ENCODE measurements around the gene SH3BP4.

The SH3BP4 gene

DNA sequence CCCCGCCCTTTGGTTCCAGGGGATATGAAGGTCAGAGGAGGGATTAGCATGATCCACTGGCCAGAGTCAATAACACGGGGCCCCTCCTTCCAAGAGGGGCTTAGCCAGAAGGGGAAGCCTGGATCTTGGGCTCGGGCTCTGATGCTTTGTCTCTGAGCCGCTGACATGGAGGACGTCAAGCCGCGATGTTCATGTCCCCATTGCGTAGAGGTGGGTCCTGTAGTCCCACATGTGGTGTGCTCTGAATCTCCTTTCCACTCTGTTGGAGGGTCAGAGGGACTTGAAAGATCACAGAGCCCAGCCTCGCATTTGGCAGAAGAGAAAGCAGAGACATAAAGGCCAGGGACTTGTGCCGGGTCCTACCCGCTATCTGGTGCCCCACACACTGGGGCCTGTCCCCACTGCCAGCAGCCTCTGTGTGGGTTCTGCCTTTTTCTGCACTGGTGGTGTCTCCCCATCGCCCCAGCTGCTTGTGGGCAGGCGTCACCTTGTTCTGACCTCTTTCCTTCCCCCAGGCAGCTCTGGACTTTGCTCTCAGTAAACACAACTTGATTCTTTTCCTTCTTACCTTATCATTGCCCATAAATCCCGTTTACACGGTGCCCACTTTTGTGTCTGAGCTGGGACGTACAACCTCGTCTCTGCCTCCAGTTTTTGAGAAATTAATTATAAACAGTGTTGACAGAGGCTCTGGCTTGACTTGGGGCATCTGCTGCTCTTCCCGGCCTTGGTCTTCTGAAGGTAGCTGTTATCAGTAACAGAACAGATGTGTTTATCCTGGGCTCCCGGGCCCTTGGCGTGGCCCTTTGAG lies 48.8 kb downstream of the SH3BP4 start:
- peaks cover 46% of the 10 kb centered on the region for H3K4me1 ChIP-seq (ENCODE audit: insufficient read depth, low read length)
- no peaks in the 10 kb centered on the region for H3K9me3 ChIP-seq (ENCODE audit: control insufficient read depth, insufficient read depth, low read length)
- H3K36me3 ChIP-seq (ENCODE audit: insufficient read depth, low read length) = peaks cover 8% of the 10 kb centered on the region; the same call in 1 of the 2 replicates
- H3K9ac ChIP-seq (ENCODE audit: low read depth, low read length) = no peak overlapping the region

DNA sequence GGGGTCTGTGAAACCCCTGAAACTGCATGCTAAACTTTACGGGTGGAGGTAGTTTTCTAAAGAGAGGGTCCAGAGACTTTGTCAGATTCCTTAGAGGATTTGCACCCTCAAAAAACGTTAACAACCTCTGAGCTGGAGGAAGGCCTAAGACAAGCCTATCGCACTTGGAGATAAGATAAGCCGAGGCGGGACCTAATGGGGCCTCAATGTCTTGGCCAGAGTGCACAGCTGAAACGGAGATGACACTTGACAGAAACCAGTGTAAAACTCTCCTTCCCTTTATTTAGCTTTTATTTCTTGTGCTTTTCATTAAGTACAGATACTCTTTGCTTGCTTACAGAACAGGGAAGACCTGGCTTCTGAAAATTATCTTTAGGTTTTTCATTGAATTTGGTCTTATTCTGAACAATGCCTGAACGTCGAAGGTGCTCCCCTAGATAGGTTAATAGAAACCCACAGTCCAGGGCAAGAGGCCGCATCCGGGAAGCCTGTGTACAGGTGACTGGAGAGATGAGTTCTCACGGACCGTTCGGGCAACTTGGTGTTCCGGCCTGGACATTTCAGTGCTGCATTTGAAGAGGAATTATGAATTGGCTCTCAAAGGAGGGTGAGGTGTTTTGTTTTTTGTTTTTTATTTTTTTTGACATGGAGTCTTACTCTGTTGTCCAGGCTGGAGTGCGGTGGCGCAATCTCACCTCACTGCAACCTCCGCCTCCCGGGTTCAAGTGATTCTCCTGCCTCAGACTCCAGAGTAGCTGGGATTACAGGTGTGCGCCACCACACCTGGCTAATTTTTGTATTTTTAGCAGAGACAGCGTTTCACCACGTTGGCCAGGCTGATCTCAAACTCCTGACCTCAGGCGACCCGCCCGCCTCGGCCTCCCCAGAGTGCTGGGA lies 49.7 kb downstream of the SH3BP4 start:
- H3K4me1 ChIP-seq (ENCODE audit: insufficient read depth, low read length) = peaks cover 46% of the 10 kb centered on the region
- H3K9ac ChIP-seq (ENCODE audit: low read depth, low read length) = no peak overlapping the region
- H3K36me3 ChIP-seq (ENCODE audit: insufficient read depth, low read length) = peaks cover 8% of the 10 kb centered on the region; the same call in 1 of the 2 replicates
- no peaks in the 10 kb centered on the region for H3K9me3 ChIP-seq (ENCODE audit: control insufficient read depth, insufficient read depth, low read length)

DNA sequence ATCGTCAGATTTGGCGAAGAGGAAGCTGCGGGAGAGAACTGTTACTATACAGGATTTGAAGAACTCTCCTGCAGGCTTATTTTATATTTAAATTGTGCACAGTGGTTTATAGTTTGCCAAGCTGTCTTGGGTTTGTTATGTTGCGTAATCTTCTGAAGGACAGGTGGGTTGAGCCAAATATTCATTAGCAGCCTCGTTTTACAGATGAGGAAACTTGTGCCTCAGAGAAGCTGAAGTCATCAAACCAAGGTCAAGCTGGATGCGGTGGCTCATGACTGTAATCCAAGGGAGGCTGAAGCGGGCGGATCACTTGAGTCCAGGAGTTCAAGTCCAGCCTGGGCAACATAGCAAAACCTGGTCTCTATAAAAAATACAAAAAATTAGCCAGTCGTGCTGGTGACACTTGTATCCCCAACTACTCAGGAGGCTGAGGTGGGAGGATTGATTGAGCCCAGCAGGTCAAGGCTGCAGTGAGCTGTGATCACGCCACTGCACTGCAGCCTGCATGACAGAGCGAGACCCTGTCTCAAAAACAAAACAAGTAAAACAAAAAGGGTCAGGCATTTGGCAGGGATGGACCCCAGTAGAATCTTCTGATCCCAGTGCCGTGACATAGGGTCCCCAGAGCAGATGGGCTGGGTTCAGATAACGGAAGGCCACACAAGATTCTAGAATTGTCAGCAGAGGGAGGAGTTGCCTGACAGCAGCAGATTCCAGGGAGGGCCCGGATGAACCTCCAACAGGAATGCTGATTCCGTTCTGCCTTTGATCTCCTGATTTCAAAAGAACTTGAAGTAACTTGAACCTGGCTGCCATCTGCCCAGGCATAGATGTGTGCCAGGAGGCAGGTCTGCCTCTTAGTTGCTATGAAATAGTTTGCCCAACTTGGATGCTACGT lies 50.6 kb downstream of the SH3BP4 start:
- H3K9ac ChIP-seq (ENCODE audit: low read depth, low read length) = no peak overlapping the region
- peaks cover 8% of the 10 kb centered on the region; the same call in 1 of the 2 replicates for H3K36me3 ChIP-seq (ENCODE audit: insufficient read depth, low read length)
- peaks cover 42% of the 10 kb centered on the region for H3K4me1 ChIP-seq (ENCODE audit: insufficient read depth, low read length)

DNA sequence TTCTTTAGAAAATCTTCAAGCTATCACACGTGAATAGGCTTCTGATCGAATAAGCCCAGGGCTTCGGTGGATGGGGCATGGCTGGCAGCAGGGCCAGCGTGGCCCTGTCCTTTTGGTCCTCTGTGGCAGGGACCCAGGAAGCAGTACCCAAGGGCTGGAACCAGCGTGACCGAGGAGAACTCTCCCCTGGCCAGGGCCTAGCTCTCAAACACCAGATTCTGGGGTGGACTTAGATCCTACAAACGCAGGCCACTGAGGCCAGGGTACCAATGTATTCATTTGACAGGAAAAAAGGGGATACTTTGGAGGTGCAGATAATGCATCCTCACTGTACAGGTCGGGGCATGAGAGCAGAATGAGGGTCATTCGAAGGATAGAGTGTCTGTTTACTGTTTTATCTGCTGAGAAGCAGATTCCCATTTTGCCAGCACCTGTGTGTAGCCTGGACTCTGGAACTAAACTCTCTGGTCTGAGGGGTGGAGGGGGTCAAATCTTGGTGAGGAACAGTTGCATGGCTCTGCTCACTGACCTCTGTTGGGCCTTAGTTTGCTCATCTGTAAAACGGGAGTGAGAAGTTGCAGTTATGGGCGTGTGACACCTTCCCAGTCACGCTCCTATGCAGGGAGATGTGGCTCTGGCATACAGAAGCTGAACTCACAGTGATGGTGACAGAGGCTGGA lies 51.4 kb downstream of the SH3BP4 start:
- no peak overlapping the region for H3K9ac ChIP-seq (ENCODE audit: low read depth, low read length)

More for the DNA sequence above, 50.6 kb downstream of the SH3BP4 start:
- H3K9me3 ChIP-seq (ENCODE audit: control insufficient read depth, insufficient read depth, low read length) = no peaks in the 10 kb centered on the region

DNA sequence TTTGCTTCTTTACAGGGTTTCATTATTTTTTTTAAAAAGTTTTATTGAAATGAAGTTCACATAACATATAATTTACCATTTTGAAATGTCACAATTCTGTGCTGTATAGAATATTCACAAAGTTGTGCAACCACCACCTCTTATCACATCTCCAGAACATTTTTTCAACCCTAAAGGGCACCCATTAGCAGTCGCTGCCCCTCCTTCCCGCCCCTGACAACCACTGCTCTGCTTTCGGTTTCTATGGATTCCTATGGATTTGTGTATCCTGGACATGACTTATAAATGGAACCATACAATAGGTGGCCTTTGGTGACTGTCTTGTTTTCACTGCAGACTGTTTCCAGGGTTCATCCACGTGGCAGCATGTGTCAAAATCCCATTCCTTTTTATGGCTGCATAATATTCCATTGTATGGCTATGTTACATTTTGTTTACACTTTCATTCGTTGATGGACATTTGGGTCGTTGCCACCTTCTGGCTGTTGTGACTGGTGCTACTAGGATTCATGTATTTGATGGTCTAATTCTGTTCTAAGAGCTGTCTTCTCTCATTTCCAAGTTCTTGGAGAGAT lies 52.6 kb downstream of the SH3BP4 start:
- Histone ChIP-seq H3K36me3 (ENCODE audit: insufficient read depth, low read length) (peaks cover 8% of the 10 kb centered on the region; the same call in 1 of the 2 replicates), H3K9me3 (ENCODE audit: control insufficient read depth, insufficient read depth, low read length) (no peaks in the 10 kb centered on the region), H3K4me1 (ENCODE audit: insufficient read depth, low read length) (peaks cover 28% of the 10 kb centered on the region), H3K9ac (ENCODE audit: low read depth, low read length) (no peak overlapping the region)

More for the DNA sequence above, 51.4 kb downstream of the SH3BP4 start:
- Histone ChIP-seq H3K4me1 (ENCODE audit: insufficient read depth, low read length) (peaks cover 39% of the 10 kb centered on the region), H3K9me3 (ENCODE audit: control insufficient read depth, insufficient read depth, low read length) (no peaks in the 10 kb centered on the region), H3K36me3 (ENCODE audit: insufficient read depth, low read length) (peaks cover 8% of the 10 kb centered on the region; the same call in 1 of the 2 replicates)

DNA sequence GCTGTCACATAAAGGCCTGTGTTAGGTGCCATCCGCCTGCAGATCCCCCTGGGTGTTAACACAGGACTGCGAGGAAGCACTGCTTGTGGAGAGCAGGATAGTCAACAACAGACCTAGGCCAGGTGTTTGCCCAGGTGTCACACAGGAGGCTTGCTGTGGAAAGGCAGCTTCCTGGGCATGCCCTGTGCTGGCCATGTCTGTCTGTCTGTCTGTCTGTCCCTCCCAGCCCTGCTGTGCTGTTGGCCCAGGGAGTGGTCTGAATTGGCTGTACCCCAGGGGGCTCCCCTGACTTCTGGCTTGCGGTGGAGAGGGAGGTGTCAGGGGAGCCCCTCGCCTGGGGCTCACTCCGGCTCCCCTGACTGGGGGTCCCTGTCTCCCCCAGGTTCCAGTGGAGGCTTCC lies 53.2 kb downstream of the SH3BP4 start:
- Histone ChIP-seq H3K9ac (ENCODE audit: low read depth, low read length) (no peak overlapping the region), H3K4me1 (ENCODE audit: insufficient read depth, low read length) (peaks cover 22% of the 10 kb centered on the region), H3K36me3 (ENCODE audit: insufficient read depth, low read length) (peaks cover 9% of the 10 kb centered on the region; the same call in 1 of the 2 replicates), H3K9me3 (ENCODE audit: control insufficient read depth, insufficient read depth, low read length) (no peaks in the 10 kb centered on the region)

DNA sequence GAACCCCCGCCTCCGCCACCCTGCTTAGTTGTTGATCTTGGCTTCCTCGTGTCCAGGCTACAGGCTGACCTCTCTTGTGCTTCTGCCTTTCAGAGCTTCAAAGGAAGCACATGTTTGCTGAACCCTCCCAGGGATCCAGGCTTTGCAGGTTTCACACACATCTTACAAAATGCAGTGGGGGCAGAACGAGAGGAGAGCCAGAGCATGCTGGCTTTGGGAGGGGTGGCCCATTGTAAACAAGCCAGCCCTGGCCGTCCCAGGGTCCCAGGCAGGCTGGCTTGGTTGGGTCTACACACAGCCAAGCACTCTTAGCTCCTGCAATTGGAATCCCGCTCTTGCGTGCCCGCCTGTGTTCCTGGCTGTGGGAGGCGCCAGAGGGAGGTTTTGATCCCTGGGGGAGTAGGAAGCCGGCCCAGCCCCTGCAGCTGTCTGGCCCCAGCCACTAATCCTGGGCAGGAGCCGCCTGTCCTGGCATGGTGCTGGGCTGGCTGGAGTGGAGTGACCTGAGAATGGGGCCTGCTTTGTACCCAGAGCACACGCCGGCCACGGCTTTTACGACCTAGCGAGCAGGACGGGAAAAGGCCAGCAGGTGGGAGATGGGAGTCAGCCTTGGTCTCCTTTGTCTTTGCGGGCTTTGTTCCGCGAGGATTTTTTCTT lies 53.9 kb downstream of the SH3BP4 start:
- Histone ChIP-seq H3K9ac (ENCODE audit: low read depth, low read length) (no peak overlapping the region; the same call in 1 of the 2 replicates), H3K4me1 (ENCODE audit: insufficient read depth, low read length) (peaks cover 22% of the 10 kb centered on the region), H3K36me3 (ENCODE audit: insufficient read depth, low read length) (peaks cover 4% of the 10 kb centered on the region; the same call in 1 of the 2 replicates), H3K9me3 (ENCODE audit: control insufficient read depth, insufficient read depth, low read length) (no peaks in the 10 kb centered on the region)

DNA sequence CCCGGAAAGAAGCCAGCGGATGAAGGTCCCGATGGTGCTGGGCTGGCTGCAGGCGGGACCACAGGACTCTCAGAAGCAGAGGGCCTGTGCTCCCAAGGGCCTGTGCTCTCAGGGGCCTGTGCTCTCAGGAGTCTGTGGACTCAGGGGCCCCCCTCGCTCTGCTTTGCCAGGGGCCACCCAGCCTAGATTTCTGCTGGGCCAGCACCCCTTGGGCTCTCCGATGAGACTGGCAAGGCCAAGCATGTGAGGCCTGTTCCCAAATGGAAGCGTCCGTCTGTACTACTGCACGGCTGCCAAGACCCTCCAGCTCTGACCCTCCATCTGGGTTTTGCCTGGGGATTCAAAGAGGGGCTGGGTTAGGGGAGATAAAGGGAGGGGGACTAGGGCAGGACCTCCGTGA lies 54.6 kb downstream of the SH3BP4 start:
- H3K4me1 ChIP-seq (ENCODE audit: insufficient read depth, low read length) = peaks cover 26% of the 10 kb centered on the region
- H3K36me3 ChIP-seq (ENCODE audit: insufficient read depth, low read length) = peaks cover 4% of the 10 kb centered on the region; the same call in 1 of the 2 replicates
- no peaks in the 10 kb centered on the region for H3K9me3 ChIP-seq (ENCODE audit: control insufficient read depth, insufficient read depth, low read length)
- no peak overlapping the region for H3K9ac ChIP-seq (ENCODE audit: low read depth, low read length)

DNA sequence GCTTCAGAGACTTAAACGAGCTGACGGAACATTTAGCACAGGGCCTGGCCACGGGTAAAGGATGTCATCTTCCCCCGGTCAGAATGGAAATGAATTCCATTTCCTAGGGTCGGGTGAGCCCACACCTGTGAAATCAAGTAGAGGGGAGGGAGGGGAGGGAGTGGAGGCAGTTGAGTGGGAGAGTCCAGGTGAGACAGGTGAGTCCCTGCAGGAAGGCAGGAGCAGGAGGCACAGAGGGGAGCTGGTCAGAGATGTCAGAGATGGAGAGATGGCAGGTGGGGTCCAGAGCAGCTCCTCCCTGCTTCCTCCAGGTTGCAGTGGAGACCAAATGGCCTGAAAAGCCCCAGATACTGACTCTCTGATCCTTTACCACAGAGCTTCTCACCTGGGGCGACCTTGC lies 55.2 kb downstream of the SH3BP4 start:
- Histone ChIP-seq H3K36me3 (ENCODE audit: insufficient read depth, low read length) (peaks cover 4% of the 10 kb centered on the region; the same call in 1 of the 2 replicates), H3K9me3 (ENCODE audit: control insufficient read depth, insufficient read depth, low read length) (no peaks in the 10 kb centered on the region)

DNA sequence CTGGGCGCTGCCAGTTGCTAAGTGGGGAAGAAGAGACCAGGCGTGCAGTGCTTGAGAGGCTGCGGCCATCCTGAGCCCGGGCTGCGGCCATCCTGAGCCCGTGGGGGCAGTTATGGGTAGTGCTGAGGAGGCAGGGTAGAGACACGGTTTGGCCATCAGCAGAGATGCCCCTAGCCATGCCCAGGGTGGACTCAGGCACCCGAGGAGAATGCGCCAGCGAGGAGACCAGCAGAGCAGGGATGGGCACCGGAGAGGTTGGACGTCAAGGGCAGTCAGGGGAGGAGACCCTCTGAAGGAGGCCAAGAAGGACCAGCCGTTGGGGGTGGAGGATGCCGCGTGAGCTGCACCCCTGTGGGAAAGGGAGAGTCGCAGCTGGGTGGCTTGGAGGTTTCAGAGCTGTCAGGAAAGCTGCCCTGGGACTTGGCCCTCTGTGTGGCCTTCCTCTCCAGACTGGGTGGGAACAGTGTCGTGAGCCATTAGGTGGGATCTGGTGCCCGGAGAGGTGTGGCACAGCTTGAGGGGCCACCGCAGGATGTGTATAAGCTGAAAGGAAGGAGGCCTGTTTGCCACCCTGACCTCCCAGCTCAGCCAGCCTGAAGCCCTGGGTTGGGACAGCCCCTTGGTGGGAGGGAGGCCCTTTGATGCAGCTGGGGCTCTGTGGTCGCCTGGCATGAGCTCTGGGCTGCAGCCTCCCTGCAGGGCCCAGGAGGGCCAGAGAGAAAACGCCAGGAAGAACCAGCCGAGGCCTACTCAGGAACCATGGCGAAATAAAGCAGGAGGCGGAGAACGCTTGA lies 56.0 kb downstream of the SH3BP4 start:
- Histone ChIP-seq H3K9me3 (ENCODE audit: control insufficient read depth, insufficient read depth, low read length) (no peaks in the 10 kb centered on the region), H3K9ac (ENCODE audit: low read depth, low read length) (no peak overlapping the region), H3K4me1 (ENCODE audit: insufficient read depth, low read length) (peaks cover 39% of the 10 kb centered on the region), H3K36me3 (ENCODE audit: insufficient read depth, low read length) (peaks cover 4% of the 10 kb centered on the region; the same call in 1 of the 2 replicates)

More for the DNA sequence above, 55.2 kb downstream of the SH3BP4 start:
- Histone ChIP-seq H3K4me1 (ENCODE audit: insufficient read depth, low read length) (peaks cover 32% of the 10 kb centered on the region), H3K9ac (ENCODE audit: low read depth, low read length) (no peak overlapping the region)

DNA sequence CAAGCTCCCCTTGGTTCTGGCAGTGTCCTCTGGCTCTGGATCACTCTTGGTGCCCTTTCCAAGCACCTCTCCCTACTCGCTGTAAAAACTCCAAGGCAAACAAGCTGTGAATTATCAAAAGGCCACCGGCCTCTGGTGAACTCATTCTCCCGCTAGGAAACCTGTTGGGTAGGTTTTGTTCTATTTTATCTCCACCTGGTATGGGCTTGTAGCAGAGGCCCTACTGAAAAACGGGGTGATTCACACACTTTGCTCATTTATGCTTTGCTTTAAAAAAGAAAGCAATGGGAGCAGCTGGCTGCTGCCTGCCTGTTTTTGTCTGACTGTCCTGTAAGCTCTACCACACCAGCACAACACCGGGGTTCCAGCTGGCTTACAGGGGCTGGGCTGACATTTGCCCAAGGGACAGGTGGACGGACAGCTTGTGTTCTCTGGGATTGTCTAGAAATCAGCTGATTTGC lies 56.8 kb downstream of the SH3BP4 start:
- no peak overlapping the region for H3K9ac ChIP-seq (ENCODE audit: low read depth, low read length)
- peaks cover 39% of the 10 kb centered on the region for H3K4me1 ChIP-seq (ENCODE audit: insufficient read depth, low read length)
- no peaks in the 10 kb centered on the region for H3K9me3 ChIP-seq (ENCODE audit: control insufficient read depth, insufficient read depth, low read length)
- H3K36me3 ChIP-seq (ENCODE audit: insufficient read depth, low read length) = peaks cover 4% of the 10 kb centered on the region; the same call in 1 of the 2 replicates

DNA sequence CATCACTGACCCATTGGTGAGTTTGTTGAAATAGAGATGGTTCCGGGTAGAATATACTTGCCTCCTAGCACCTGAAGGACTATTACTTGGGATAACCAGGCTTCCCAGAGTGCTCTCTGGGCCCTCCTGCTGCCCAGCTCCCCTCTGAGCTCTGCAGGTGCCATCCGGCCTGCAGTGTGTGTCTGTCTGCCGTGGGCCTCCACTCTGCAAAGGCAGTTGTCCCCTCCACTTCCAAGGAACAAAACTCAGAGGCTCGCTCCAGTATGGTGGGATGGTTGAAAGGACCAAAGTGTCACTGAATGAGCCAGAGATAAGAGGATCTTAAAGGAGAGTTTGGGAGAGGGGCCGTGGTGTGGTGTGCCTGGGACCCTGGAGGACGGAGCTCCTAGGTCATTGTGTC lies 57.3 kb downstream of the SH3BP4 start:
- no peak overlapping the region for H3K9ac ChIP-seq (ENCODE audit: low read depth, low read length)
- peaks cover 39% of the 10 kb centered on the region for H3K4me1 ChIP-seq (ENCODE audit: insufficient read depth, low read length)

More for the DNA sequence above, 57.3 kb downstream of the SH3BP4 start:
- Histone ChIP-seq H3K9me3 (ENCODE audit: control insufficient read depth, insufficient read depth, low read length) (no peaks in the 10 kb centered on the region), H3K36me3 (ENCODE audit: insufficient read depth, low read length) (peaks cover 4% of the 10 kb centered on the region; the same call in 1 of the 2 replicates)
